GM21367 (cell line): Measurements from ENCODE around the gene RIMS4.

Source experiments
- ATAC-seq: cut with Tn5 transposase; IDR thresholded peaks from one replicate; pipeline ENCODE4 v1.9.1; 2021; ENCODE audit not compliant: unreplicated experiment

RIMS4 gene

DNA sequence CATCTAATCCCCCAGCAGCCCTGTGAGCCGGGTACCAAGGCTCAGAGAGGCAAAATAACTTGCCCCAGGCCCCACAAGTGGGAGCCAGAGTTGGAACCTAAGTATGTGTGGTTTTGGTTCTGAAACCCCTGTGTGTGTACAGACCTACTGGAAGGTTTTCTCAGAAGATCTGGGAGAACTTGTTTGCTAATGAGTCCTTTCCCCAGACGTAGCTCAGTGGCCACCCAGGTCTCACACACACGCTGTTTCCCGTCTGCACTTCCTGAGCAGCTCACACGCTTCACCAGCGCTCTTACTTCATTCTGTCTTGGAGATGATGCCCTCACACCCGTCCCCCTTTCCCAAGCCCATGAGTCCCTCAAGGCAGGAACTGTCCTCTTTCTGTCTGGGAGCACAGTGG lies 87.0 kb downstream of the RIMS4 start:
- no peak for ATAC-seq

DNA sequence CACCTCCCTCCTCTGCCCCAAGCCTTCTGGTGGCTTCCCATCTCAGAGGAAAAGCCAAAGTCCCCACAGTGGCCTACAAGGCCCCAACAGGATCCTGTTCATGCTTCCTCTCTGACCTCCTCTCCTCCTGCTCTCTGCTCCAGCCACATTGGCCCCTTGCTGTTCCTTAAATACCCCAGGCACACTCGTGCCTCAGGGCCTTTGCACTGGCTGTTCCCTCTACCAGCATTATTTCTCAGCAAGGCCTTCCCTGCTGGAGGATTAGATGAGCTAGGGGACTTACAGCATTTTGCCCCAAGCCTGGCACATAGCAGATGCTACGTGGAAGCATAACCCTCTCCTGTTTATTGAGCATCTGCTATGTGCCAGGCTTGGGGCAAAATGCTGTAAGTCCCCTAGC lies 87.4 kb downstream of the RIMS4 start:
- no peak for ATAC-seq

DNA sequence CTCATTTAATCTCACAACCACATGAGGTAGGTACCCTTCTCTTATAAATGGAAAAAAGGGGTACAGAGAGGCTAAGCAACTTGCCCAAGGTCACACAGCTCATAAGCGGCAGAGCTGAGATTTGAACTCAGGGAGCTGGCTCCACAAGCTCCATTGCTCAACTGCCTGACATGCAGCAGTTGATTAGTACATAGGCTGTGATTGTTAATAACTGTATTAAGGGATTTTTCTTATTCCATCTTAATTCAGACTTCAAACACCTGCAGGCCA lies 88.6 kb downstream of the RIMS4 start:
- no peak for ATAC-seq

DNA sequence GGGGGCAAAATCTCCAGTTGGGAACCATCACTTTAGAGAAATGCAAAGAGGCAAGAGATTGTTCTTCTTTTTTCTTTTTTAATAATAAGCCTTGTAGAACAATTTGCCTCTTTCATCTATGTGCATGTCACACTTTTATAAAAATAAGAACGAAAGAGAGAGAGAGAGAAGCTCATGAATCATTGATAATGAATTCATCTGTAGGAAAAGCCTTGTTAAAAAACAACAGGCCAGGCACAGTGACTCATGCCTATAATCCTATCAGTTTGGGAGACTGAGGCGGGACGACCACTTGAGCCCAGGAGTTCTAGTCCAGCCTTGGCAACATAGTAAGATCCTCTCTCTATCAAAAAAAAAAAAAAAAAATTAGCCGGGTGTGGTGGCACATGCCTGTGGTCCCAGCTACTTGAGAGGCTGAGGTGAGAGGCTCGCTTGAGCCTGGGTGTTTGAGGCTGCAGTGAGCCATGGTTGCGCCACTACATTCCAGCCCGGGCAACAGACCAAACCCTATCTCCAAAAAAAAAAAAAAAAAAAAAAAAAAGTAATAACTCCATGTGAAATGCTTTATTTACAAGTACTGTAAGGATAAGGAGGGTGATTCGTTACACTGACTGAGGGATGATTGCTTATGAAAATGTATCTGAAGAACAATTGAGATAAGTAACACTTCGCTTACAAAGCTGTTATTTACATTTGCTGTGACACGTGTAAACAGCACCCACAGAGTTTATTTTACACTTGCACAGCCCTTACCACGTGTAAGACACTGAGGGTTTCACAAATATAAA lies 89.2 kb downstream of the RIMS4 start:
- no peak for ATAC-seq

DNA sequence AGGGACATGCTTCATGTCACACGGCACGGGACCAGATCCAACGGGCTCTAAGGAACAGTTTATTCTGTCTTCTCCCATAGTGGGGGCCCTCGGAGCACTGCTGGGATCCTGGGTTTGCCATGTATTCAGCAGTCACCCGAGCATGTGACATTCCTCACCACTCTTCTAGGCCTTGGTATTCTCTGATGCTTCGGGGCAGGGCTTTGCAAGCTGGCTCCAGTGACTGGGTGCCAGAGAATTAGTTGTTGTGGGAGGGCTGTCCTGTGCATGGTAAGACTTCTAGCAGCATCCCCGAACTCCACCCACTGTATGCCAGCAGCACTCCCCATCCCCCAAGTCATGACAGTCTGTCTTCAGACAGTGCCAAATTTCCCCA lies 89.7 kb downstream of the RIMS4 start:
- no peak for ATAC-seq

DNA sequence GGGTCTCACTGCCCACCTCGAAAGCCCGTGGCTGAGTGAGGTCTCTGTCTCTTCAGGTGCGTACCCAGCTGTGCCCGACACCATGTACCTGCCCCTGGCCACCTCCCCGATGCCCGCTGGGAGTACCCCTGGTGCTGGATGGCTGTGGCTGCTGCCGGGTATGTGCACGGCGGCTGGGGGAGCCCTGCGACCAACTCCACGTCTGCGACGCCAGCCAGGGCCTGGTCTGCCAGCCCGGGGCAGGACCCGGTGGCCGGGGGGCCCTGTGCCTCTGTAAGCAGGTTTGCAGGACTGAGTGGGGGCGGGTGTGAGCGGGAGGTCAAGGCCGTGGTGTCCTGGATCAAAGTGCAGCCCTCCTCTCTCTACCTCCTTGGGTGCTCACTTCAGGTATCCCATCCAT lies 90.5 kb downstream of the RIMS4 start:
- no peak for ATAC-seq

DNA sequence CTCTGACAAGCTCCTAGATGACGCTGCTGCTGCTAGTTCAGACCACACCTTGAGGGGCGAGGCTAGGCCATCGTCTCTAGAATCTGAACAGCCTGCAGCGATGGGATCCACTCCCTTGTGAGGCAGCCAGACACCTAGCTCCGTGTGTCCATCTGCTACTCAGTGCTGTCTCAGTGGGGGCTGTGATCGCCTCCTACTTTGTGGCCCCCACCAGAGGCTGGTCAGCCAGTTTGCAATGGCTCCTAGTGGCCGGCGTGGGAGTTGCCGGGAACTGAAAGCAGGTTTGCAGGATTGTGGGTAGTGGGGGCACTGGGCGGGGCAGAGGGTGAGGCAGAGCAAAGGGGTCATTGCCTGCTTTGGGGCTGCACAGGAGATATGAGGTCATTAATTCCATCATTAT lies 92.4 kb downstream of the RIMS4 start:
- ATAC-seq: no peak

DNA sequence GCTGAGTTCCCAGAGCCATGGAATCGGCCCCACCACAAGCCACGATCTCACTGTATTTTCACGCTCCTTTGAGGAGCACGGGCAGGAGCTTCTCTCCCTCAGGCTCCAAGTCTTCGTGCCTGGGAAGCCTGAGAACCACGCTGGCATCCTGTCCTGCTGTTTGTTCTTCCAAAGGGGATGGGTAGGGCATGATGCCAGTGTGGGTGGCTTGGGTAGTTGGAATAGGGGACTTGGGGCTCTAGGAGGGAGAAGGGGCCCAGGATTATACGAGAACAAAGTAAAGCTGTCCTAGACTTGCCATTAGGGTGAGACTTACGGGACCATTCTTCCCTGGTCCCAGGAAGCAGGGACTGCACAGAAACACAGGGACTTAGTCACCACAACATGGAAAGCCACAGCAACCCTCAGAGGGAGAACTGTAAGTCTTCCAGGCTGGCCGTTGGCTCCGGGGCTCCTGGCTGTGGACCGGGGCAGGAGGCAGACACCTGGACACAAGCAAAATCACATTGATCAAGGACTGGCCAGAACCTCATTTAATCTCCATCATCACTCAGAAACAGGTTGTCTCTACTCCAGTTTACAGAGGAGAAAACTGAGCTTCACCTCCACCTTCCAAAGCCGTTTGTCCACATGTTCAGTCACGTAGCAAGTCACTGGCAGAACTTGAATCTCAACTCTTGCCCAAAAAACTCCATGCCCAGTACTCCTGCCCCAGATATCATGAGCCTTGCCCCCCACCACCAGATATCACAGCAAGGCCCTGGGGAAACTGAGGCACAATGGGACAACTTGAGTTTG lies 93.8 kb downstream of the RIMS4 start:
- no peak for ATAC-seq

DNA sequence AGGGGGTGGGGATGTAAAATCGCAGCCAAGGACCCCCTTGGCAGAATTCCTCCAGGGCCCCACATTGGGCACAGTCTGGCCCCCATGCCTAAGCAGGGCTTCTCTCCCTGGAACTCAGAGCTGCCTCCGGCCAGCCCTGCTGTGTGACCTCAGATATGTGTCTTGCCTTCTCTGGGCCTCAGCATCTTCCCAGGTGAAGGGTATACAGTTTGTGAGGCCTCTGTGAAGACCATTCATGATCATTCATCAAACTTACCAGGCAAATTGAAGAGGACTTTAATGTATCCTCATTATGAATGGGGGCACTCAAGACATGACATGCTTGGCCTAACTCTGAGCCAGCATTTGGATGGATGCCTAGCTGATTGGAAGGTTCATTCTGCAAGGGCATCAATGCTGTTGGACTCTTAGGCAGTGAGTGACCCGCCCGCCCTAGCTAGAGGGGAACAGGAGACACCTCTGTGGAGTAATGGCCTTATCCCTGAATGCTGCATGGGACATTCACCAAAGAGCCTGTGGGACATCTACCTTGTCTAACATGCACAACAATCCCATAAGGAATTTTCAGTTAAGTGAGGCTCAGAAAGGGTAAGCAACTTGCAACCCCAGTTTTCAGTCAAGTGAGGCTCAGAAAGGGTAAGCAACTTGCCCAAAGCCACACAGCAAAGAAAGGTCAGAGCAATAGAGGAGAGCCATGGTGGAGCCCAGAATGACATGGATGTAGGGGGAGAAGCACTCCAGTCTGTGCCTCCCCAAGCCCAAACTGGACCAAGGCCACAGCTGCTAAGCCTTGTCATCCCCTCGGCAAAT lies 94.6 kb downstream of the RIMS4 start:
- no peak for ATAC-seq

DNA sequence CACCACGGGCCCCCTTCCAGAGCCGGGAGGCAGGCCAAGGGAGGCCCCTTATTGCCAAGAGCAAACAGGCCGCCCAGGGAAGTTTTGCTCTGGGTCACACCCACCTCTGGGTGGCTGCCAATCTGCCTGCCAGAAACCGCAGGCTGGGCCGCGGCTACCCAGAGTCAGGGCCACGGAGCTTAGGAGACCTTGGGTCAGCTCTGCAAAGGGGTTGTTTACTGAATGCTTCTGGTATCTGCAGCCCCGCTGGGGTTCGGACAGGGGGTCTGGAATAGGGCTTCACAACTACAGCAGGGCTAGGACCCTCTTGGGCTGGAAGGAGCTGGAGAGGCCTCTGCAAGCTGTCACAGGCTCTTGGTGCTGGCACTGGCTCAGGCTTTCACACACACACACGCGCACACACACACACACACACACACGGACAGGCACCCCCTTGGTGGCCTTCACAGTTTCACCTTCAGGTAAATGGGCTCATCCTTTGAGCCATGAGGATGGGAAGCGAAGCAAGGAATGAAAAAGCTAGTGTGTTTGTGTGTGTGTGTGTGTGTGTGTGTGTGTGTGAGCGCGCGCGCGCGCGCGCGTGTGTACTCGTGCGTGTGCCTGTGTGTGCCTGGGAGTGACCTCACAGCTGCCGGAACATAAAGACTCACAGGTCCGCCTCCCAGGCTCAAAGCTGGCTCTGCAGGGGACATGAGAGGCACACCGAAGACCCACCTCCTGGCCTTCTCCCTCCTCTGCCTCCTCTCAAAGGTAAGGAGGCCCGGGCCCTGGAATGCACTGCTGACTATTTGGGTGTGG lies 95.4 kb downstream of the RIMS4 start, which contains the start of gene CCN5:
TSS of gene CCN5 (plus strand) at position 669 of the 798 bp plus-strand sequence. CDS start at position 691, 22 bp downstream.
- no peak for ATAC-seq

DNA sequence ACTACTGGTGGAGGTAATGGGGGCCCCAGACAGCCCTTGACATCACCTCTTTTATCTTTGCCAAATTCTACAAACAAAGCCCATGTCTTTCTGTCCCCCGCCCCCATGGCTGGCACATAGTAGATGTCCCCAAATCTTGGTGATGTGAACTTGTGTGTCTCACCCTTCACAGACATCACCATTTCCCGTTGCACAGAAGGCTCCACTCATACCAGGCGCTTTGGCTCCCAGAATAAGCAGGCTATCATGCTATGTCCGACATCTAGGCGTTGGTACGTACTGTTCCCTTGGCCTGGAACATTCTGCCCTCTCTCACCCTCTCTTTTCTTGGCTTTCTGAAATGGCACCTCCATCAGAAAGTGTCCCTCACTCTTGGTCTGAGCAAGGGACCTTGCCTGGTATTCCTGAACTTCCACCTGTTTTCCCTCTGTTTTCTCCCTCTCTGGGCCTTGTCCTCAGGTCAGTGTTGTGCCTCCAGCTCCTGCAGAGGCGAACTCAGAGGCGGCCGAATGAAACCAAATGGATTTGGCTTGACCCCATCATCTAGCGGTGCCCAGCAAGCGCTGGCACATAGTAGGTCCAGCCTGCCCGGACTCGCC lies 96.1 kb downstream of the RIMS4 start:
- no peak for ATAC-seq

DNA sequence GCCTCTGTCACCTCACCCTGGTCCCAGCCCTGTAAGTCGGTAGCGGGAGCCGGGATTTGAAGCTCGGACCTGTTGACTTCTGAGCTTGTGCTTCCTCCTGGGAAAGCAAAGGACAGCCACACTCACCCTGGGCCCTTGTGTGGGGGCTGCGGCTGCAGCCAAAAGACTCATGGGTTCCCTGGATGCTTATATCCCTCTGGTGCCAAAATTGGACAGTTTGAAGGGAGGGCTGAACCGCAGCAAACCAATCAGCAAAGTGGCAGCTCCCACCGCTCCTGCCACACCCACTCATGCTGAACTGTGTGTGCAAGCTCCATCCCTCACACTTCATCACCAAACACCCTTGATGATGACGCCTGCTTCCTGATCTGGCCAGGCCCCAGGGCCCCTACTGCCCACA lies 99.1 kb downstream of the RIMS4 start:
- ATAC-seq: no peak

DNA sequence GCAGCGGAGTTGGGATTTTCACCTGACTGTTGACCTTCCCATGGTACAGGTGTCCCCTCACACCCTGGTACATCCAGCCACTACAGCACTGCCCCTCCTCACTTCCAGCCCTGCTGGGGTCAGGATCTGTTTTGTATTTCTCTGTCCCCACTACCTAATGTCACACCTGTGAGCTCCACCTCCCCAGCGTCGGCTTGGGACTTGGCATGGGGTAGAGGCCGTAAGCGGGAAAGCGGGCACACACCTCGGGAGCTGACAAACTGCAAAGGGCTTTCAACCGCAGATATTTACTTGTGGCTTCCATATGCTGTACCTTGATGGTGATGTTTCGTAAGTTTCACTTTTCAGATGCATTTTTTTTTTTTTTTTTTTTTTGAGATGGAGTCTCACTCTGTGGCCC lies 100.5 kb downstream of the RIMS4 start:
- ATAC-seq: no peak

DNA sequence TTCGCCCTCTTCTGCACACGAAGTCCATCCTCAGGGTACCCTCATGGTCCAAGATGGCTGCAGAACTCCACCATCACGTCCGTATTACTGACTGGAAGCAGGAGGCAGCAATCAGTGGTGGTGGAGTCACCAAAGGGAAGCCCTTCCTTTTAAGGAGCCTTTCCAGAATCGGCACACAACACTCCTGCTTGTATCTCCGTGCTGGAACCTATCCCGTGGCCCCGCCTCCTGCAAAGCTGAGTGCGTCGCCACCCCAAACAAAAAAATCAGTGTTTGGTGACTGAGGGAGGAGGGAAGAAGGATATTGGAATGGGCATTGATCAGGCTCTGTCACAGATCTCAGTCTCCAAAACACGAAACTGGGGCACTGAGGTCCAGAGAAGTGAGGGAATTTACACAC lies 101.0 kb downstream of the RIMS4 start:
- ATAC-seq: no peak

DNA sequence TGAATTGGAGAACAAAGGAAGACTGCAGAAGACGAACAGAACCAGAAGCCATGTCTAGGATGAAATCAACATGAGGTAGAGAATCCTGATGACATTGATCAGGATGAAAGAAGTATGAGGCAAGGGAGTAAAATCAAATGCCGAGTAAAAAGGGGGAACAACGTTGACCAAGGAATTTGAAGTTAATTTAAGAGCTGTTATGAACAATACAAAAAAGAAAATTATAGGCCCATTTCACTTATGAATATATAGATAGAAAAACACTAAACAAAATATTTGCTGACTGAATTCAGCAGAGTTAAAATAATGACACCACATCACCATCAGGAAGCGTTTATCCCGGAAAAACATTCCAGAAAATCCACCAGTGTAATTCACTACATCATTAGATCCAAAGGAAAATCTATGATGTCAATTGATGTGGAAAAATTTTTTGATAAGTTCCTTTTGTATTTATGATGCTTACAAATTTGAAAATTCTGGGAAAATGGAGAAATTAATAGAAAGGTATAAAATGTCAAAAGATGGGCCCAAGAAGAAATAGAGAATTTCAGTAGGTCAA lies 103.2 kb downstream of the RIMS4 start:
- no peak for ATAC-seq

DNA sequence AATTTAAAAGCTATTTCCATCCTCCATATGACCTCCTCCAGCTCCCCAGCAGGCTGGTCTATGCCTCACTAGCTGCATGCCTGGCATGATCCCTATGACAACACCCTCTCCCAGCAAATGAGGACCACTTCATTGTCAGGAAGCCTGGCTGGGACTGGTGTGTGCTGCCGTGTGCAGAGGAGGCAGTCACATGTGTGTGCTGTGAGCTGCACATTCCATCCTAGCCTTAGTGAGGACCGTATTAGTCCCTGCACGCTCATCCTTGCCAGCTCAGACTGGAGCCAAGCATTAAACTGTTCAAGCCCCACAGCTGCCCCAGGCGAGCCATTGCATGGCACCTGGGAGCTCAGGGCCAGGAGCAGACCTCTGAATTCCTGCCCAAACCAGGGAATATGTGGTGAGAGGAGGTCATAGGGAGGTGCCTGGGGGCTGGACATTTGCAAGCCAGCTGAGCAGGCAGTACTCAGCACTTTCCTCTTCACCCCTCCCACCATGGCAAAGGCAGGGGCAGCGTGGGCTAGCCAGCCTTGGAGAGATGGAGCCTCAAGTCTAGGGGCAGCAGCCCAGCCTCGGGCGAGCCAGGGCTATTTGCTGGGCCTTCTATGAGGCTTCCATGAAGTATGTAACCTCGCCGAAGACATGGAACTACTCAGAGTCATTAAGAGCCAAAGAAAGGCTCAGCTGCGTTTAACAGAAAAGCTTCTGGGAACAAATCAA lies 103.9 kb downstream of the RIMS4 start:
- ATAC-seq: no peak

DNA sequence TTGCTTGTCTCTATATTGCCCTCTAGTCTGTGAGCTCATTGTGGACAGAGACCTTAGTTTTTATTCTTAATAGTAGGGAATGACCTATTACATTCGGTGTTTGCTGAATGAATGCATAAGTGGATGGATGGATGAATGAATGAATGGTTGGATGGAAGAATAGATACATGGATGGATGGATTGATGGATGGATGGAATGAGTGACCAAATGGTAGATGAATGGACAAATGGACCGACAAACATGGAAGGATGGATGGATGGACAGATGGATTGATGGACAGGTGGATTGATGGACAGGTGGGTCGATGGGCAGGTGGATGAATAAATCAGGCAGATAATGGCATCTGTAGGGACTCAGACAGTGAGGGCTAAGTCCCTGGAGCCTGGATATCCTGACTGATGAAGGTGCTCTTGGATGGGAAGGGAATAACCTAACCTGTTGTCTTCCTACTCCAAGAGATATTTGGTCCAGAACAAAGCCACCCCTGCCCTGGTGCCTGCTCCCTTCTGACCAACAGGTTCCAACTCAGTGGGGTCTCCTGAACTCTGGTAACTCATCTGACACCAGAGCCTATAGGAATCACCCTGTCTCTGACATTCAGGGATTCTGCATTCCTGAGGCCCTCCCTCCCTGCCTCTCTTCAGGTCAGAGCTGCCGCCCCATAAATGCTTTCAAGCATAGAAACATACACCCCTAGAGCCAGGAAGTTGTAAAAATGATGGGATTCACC lies 104.8 kb downstream of the RIMS4 start:
- ATAC-seq: no peak

DNA sequence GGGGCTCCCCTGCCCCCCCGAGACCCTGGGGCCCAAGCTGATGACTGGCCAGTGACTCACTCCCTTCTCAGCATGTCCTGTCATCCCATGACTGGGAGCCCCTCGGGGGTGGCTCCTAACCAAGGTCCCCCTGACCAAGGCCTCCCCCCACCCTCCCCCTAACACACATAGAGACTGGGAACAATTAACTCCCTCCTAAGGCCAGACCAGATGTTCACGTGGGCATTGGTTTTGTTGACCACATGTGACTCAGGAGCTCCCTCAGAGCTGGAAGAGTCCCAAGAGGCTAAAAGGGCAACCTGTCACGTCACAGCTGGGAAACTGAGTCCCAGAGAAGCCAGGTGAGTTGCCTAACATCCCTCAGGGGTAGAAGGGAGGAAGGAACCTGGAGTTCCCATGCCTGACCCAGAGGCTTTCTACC lies 105.8 kb downstream of the RIMS4 start:
- no peak for ATAC-seq

DNA sequence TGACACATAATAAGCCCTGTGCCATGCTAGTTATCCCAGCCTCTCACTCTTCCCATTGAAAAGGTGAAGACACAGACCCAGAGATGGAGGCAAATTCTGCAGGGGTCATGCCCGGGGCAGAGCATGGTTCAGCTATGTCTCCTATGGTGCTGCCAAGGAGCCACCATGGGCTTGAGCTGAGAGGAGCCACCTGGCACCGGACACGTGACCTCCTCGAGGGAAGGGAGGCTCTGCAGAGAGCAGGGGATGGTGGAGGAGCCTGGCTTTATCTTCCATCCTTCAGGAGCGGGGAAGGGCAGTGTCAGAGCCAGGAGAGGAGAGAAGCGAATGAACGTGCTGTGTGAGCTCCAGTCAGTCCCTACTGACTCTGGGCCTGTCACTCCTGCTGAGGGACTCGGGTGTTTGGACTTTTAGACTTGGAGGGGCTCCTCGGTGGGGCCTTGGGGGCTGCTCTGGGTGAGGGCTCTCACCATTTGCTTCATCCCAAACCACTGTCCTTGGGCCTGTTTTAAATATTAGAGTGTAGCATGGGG lies 106.3 kb downstream of the RIMS4 start:
- ATAC-seq: no peak
